Neural progenitor cell (in vitro differentiated cells): ENCODE data around the gene SLC35G2. TPM values are rescaled to one million over a fixed set of nuclear protein-coding genes. Genes with fewer than 3 reads are reported as not detected.
A peak's percentile ranks its signal among the peaks of the same experiment; 100 is the strongest.
"Not testable (repeated sequence)": the region's sequence is repeated elsewhere in the genome, so short reads cannot be mapped to it uniquely, and the experiment has no call there.

Experiments used
- DNase-seq: peaks from one replicate; pipeline ENCODE4 v3.0.0-alpha.2; 2016; ENCODE audit warnings: low spot score
- H2AFZ ChIP-seq: fragments of 200-600 bp; sonication (generic); replicated peaks from 2 replicates; pipeline ENCODE4 v1.6.1; 2016; ENCODE audit warnings: antibody characterized with exemption
- H3F3A ChIP-seq: fragments of 200-600 bp; sonication (generic); 2 replicates; pipeline ENCODE4 v1.6.1; 2016; ENCODE audit warnings: antibody characterized with exemption, low read depth
- H3K27ac ChIP-seq: fragments of 200-600 bp; sonication (generic); 2 replicates; pipeline ENCODE4 v1.5.1; 2016; ENCODE audit warnings: mild to moderate bottlenecking
- H3K27me3 ChIP-seq: fragments of 200-600 bp; sonication (generic); 2 replicates; pipeline ENCODE4 v1.6.1; 2016; ENCODE audit warnings: mild to moderate bottlenecking, moderate library complexity
- H3K36me3 ChIP-seq: fragments of 200-600 bp; sonication (generic); 2 replicates; pipeline ENCODE4 v1.5.1; 2016
- H3K4me1 ChIP-seq: fragments of 200-600 bp; sonication (generic); 2 replicates; pipeline ENCODE4 v1.6.1; 2016; ENCODE audit warnings: mixed run types
- H3K4me2 ChIP-seq: fragments of 200-600 bp; sonication (generic); 2 replicates; pipeline ENCODE4 v1.6.1; 2016
- H3K4me3 ChIP-seq: fragments of 200-600 bp; sonication (generic); 2 replicates; pipeline ENCODE4 v1.5.1; 2016
- H3K79me2 ChIP-seq: fragments of 200-600 bp; sonication (generic); 2 replicates; pipeline ENCODE4 v1.6.1; 2016; ENCODE audit warnings: low read depth
- H3K9ac ChIP-seq: fragments of 200-600 bp; sonication (generic); 2 replicates; pipeline ENCODE4 v1.6.1; 2016
- H3K9me3 ChIP-seq: fragments of 200-600 bp; sonication (generic); 2 replicates; pipeline ENCODE4 v1.5.1; 2016; ENCODE audit warnings: low read depth
- H4K20me1 ChIP-seq: fragments of 200-600 bp; sonication (generic); 2 replicates; pipeline ENCODE4 v1.6.1; 2016; ENCODE audit warnings: low read depth
- H3K27ac Mint-ChIP-seq: 3 replicates; pipeline ENCODE4 v1.8.0; 2021; ENCODE audit warnings: mixed read lengths
- H3K27me3 Mint-ChIP-seq: 2 replicates; pipeline ENCODE4 v1.8.0; 2022; ENCODE audit warnings: low read depth, mild to moderate bottlenecking, inconsistent platforms, moderate library complexity, mixed read lengths; ENCODE audit not compliant: insufficient read depth
- H3K36me3 Mint-ChIP-seq: 3 replicates; pipeline ENCODE4 v1.8.0; 2021; ENCODE audit warnings: mixed read lengths
- H3K4me1 Mint-ChIP-seq: 3 replicates; pipeline ENCODE4 v1.8.0; 2021; ENCODE audit warnings: mixed read lengths
- H3K4me3 Mint-ChIP-seq: 3 replicates; pipeline ENCODE4 v1.8.0; 2021; ENCODE audit warnings: mild to moderate bottlenecking, moderate library complexity, mixed read lengths
- H3K9me3 Mint-ChIP-seq: 3 replicates; pipeline ENCODE4 v1.8.0; 2020; ENCODE audit warnings: mixed read lengths
- EZH2 ChIP-seq: fragments of 200-600 bp; sonication (generic); IDR thresholded peaks from 2 replicates; pipeline ENCODE4 v1.6.1; 2017; ENCODE audit warnings: antibody characterized with exemption, mild to moderate bottlenecking, moderate library complexity
- EZH2phosphoT487 ChIP-seq: fragments of 200-600 bp; sonication (generic); IDR thresholded peaks from 2 replicates; pipeline ENCODE4 v1.6.1; 2017; ENCODE audit warnings: antibody characterized with exemption
- total RNA-seq: library from RNA; depleted of rRNA; stranded (reverse); fragments of >200 nt; gene quantifications from 2 replicates; pipeline ENCODE4 v1.2.3, GENCODE V29; 2015; ENCODE audit warnings: low replicate concordance
- TF ChIP-seq, protein P1 (sequence below): fragments of 200-600 bp; sonication (generic); IDR thresholded peaks from 2 replicates; pipeline ENCODE4 v1.5.1; 2017; ENCODE audit warnings: antibody characterized with exemption, mild to moderate bottlenecking

The SLC35G2 gene
- total RNA-seq, 1 donor from 2014 or later: 1.5 TPM

DNA sequence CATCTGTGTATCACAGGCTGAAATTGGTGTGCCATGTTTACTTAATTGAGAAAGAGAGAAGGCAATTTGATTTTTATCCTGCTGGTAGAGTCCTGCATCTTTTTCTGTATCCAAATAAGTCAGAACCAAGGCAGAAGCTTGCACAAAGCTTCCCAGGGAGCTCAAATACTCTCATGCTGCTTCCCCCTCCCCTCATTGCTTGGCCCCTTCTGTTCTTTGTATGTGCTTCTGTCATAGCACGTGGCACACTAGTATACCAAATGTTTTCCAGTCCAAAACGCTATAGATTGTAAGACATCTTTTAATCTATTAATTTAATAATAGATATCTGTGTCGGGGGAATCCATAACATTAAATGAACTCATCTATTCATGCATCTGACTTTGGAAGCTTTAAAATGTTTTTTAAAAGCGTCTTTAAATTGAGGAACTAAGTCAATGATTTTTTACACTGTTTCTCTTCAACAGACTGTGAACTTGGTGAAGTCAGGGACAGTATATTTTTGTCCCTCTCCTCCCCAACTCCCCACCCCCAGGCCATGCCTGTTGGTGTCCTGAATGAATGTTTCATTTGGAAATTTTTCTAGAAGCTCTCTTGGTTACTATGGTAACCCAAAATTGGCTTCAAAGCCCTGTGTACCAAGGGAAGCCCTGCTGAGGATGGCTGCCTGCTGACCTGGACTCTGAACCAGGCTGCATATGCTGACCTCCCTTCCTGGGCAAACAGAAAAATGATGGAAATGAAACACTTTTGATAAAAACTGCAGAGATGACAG is 26.2 kb upstream of the SLC35G2 start:
- H3K27ac ChIP-seq: no peak overlapping the region
- TF ChIP-seq, protein P1, sequence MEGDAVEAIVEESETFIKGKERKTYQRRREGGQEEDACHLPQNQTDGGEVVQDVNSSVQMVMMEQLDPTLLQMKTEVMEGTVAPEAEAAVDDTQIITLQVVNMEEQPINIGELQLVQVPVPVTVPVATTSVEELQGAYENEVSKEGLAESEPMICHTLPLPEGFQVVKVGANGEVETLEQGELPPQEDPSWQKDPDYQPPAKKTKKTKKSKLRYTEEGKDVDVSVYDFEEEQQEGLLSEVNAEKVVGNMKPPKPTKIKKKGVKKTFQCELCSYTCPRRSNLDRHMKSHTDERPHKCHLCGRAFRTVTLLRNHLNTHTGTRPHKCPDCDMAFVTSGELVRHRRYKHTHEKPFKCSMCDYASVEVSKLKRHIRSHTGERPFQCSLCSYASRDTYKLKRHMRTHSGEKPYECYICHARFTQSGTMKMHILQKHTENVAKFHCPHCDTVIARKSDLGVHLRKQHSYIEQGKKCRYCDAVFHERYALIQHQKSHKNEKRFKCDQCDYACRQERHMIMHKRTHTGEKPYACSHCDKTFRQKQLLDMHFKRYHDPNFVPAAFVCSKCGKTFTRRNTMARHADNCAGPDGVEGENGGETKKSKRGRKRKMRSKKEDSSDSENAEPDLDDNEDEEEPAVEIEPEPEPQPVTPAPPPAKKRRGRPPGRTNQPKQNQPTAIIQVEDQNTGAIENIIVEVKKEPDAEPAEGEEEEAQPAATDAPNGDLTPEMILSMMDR: no peak
- no peak for TF ChIP-seq EZH2phosphoT487
- no peak for TF ChIP-seq EZH2
- Mint-ChIP-seq H3K27me3 (peaks cover 10% of the 10 kb centered on the region), H3K4me1 (peaks cover 61% of the 10 kb centered on the region), H3K36me3 (no peaks in the 10 kb centered on the region), H3K27ac (peak overlapping the region; percentile 99), H3K4me3 (peak overlapping the region; percentile 67), H3K9me3 (no peaks in the 10 kb centered on the region)
- H3K36me3 ChIP-seq: no peaks in the 10 kb centered on the region
- DNase-seq: no peak
- H2AFZ ChIP-seq: peak overlapping the region; percentile 24
- no peak overlapping the region for H3K9ac ChIP-seq
- H3K4me1 ChIP-seq: peaks cover 12% of the 10 kb centered on the region
- H3K27me3 ChIP-seq: no peaks in the 10 kb centered on the region
- no peaks in the 10 kb centered on the region for H4K20me1 ChIP-seq
- H3K4me3 ChIP-seq: no peak overlapping the region
- H3K79me2 ChIP-seq: no peaks in the 10 kb centered on the region
- peak overlapping the region; percentile 32 for H3K4me2 ChIP-seq
- H3K9me3 ChIP-seq: no peaks in the 10 kb centered on the region
- H3F3A ChIP-seq: no peaks in the 10 kb centered on the region

DNA sequence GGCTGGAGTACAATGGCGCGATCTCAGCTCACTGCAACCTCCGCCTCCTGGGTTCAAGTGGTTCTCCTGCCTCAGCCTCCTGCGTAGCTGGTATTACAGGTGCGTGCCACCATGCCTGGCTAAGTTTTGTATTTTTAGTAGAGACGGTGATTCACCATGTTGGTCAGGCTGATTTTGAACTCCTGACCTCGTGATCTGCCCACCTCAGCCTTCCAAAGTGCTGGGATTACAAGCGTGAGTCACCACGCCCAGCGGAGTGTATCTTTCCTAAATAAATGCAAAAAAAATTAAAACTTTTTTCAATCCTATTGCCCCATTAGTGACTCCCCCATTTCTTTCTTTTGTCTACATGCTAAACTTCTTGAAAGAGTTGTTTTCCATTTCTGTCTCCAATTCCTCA is 17.8 kb upstream of the SLC35G2 start:
- not testable (repeated sequence) for H3K4me3 ChIP-seq, H3K4me2 ChIP-seq, H3K27ac ChIP-seq, H4K20me1 ChIP-seq, H3K27me3 ChIP-seq, H3F3A ChIP-seq, H3K36me3 Mint-ChIP-seq, DNase-seq, H3K36me3 ChIP-seq, H2AFZ ChIP-seq, H3K9me3 Mint-ChIP-seq, H3K4me3 Mint-ChIP-seq, H3K9me3 ChIP-seq, H3K9ac ChIP-seq, H3K27me3 Mint-ChIP-seq, H3K4me1 ChIP-seq, H3K79me2 ChIP-seq
- Mint-ChIP-seq H3K4me1 (peaks cover 45% of the 10 kb centered on the region), H3K27ac (peak overlapping the region; percentile 88)

DNA sequence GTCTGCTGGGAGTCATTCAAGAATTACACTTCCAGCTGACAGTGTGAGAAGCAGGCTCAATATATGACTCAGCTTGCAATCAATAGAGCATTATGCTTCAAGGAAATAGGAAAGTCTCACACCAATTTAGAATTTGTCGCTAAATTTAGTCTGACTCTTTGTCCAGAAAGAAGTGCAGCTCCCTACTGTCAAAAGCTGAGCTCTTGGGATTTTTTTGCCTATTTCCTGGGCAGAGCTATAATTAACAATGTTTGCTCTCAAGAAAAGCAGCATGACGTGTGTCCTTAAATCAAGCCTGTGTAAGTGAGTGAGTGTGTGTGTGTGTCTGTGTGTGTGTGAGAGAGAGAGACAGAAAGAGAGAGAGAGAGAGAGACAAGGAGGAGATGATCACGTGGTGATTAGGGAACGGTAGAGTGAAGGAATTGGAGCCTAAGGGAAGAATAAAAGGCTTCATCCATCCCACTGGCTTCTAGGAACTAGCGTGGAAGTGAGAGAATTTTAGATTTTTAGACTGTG is 16.4 kb upstream of the SLC35G2 start:
- no peak for DNase-seq
- Mint-ChIP-seq H3K4me1 (peaks cover 45% of the 10 kb centered on the region), H3K4me3 (peak overlapping the region; percentile 10)

DNA sequence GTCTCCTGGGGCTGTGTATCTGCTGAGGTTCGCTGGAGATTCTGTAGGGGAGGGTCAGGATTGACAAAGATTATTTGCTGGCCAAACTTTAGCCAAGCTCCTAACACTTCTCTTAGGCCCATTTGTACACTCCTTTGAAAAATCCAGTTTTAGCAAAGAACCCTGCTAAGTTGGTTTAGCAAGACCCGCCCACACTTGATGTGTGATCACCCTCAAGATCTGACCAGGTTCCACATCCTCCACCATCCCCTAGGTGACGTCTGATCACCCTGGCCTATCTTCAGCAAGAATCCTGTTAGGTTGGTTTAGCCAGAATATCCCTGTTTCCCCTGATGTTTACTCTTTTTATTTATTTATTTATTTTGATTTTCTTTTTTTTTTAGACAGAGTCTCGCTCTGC is 14.8 kb upstream of the SLC35G2 start:
- Histone ChIP-seq H3K27me3 (no peaks in the 10 kb centered on the region), H3K27ac (no peak overlapping the region), H3K79me2 (no peaks in the 10 kb centered on the region), H2AFZ (no peak overlapping the region), H3K9ac (no peak overlapping the region), H3K4me3 (no peak overlapping the region), H3K4me2 (no peak overlapping the region), H4K20me1 (no peaks in the 10 kb centered on the region), H3K4me1 (peaks cover 6% of the 10 kb centered on the region), H3F3A (no peaks in the 10 kb centered on the region), H3K36me3 (no peaks in the 10 kb centered on the region), H3K9me3 (no peaks in the 10 kb centered on the region)
- Mint-ChIP-seq H3K27me3 (peaks cover 4% of the 10 kb centered on the region), H3K9me3 (peaks cover 2% of the 10 kb centered on the region), H3K4me3 (no peak overlapping the region), H3K27ac (peak overlapping the region; percentile 34), H3K36me3 (peaks cover 2% of the 10 kb centered on the region), H3K4me1 (peaks cover 45% of the 10 kb centered on the region)
- no peak for TF ChIP-seq EZH2
- TF ChIP-seq, protein P1: no peak
- TF ChIP-seq EZH2phosphoT487: no peak
- DNase-seq: no peak

More for the DNA sequence above, 16.4 kb upstream of the SLC35G2 start:
- Histone ChIP-seq H2AFZ (peak overlapping the region; percentile 98), H3K4me3 (no peak overlapping the region), H3F3A (no peaks in the 10 kb centered on the region), H3K79me2 (no peaks in the 10 kb centered on the region), H3K9ac (no peak overlapping the region), H3K36me3 (no peaks in the 10 kb centered on the region), H3K27me3 (no peaks in the 10 kb centered on the region), H3K27ac (no peak overlapping the region), H3K9me3 (no peaks in the 10 kb centered on the region), H3K4me2 (no peak overlapping the region), H3K4me1 (peaks cover 6% of the 10 kb centered on the region), H4K20me1 (no peaks in the 10 kb centered on the region)
- Mint-ChIP-seq H3K36me3 (peaks cover 2% of the 10 kb centered on the region), H3K27ac (peak overlapping the region; percentile 88), H3K9me3 (peaks cover 5% of the 10 kb centered on the region), H3K27me3 (no peaks in the 10 kb centered on the region)
- TF ChIP-seq EZH2phosphoT487: no peak
